HCT116 (cell line): ENCODE results near the gene ACOT12.

Experiments used
- CTCF ChIP-seq, 3 experiments: fragments of 200-600 bp in 1 of 3; sonication (generic) in 1 of 3; IDR thresholded peaks in 2 of 3; conservative IDR thresholded peaks in 1 of 3; 2 replicates each; pipeline ENCODE4 v1.5.1; 2012 to 2017; ENCODE audit warnings: low read depth in 2 of 3, low read length in 2 of 3, antibody characterized with exemption in 1 of 3, borderline replicate concordance in 1 of 3, control low read depth in 1 of 3, mild to moderate bottlenecking in 1 of 3, mixed read lengths in 1 of 3, mixed run types in 1 of 3, moderate library complexity in 1 of 3; ENCODE audit not compliant: insufficient read depth in 1 of 3
- ELF1 ChIP-seq: IDR thresholded peaks from 2 replicates; pipeline ENCODE4 v1.6.1; 2012; ENCODE audit warnings: low read depth, borderline replicate concordance

DNA sequence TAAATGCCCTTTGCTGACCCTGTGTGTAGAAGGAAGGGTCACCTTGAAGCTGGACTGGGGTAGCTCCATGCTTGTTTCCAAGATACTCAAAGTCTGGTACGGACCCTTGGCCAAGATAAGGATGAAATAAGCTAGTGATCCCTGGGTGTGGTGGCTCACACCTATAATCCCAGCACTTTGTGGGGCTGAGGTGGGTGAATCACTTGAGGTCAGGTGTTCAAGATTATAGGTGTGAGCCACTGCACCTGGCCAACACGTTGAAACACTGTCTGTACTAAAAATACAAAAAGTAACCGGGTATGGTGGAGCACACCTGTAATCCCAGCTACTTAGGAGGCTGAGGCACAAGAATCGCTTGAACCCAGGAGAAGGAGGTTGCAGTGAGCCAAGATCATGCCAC, 33.3 kb downstream of the ACOT12 start:
- TF ChIP-seq ELF1 (no peak), CTCF (IDR thresholded peaks at IDR 0.05 in 2 of 3, conservative IDR thresholded peaks at IDR 0.05 in 1 of 3; ENCODE audit: borderline replicate concordance in 1 of 3, insufficient read depth in 1 of 3, low read depth in 2 of 3, low read length in 2 of 3) (no peak)
